HEK293 (cell line): ENCODE measurements around the gene OSBPL10.

Source experiments
- CTCF ChIA-PET: fragments of 350-600 bp; formaldehyde crosslinking; extraction: SDS; loops from one replicate; lab custom pipeline; 2021; ENCODE audit warnings: antibody characterized with exemption; lab: Yijun Ruan, JAX
- POLR2A ChIA-PET: fragments of 300-600 bp; formaldehyde crosslinking; extraction: SDS; loops from one replicate; lab custom pipeline; 2020; ENCODE audit warnings: antibody characterized with exemption, inconsistent platforms; lab: Yijun Ruan, JAX
- H3K27ac ChIP-seq: fragments of 200-500 bp; sonication (Bioruptor generic); 2 replicates; pipeline ENCODE4 v1.5.1; 2014; ENCODE audit warnings: low read depth, low read length, control low read depth, inconsistent platforms; ENCODE audit errors: extremely low read depth
- H3K36me3 ChIP-seq, 2 experiments: fragments of 200-500 bp in 1 of 2; sonication (Bioruptor generic) in 1 of 2; 1 replicate in 1 of 2; 2 replicates in 1 of 2; pipeline ENCODE4 v1.5.1; 2014 to 2017; ENCODE audit warnings: inconsistent platforms in 2 of 2, low read length in 2 of 2; ENCODE audit not compliant: control insufficient read depth in 2 of 2, insufficient read depth in 1 of 2
- H3K4me1 ChIP-seq: fragments of 200-500 bp; sonication (Bioruptor generic); 2 replicates; pipeline ENCODE4 v1.5.1; 2014; ENCODE audit warnings: mild to moderate bottlenecking, low read length, inconsistent platforms; ENCODE audit not compliant: control insufficient read depth, insufficient read depth
- H3K4me3 ChIP-seq: 2 replicates; pipeline ENCODE4 v1.5.1; 2011; ENCODE audit warnings: low read depth, mild to moderate bottlenecking, control low read depth, low read length, moderate library complexity
- H3K9me3 ChIP-seq: fragments of 200-500 bp; sonication (Bioruptor generic); 2 replicates; pipeline ENCODE4 v1.5.1; 2014; ENCODE audit warnings: low read depth, low read length, inconsistent platforms; ENCODE audit not compliant: control insufficient read depth, insufficient read depth
- BCL6B ChIP-seq: fragments of 450-650 bp; formaldehyde crosslinking; IDR thresholded peaks from 2 replicates; pipeline ENCODE4 v1.5.1; 2017; ENCODE audit warnings: missing biosample characterization, missing genetic modification characterization
- INSM2 ChIP-seq: fragments of 450-650 bp; formaldehyde crosslinking; IDR thresholded peaks from 2 replicates; pipeline ENCODE4 v1.5.1; 2016; ENCODE audit warnings: missing biosample characterization, missing genetic modification characterization
- KLF7 ChIP-seq: fragments of 450-650 bp; formaldehyde crosslinking; IDR thresholded peaks from 2 replicates; pipeline ENCODE4 v1.5.1; 2016; ENCODE audit warnings: missing biosample characterization, missing genetic modification characterization, borderline replicate concordance
- PRDM6 ChIP-seq: fragments of 450-650 bp; formaldehyde crosslinking; IDR thresholded peaks from 2 replicates; pipeline ENCODE4 v1.5.1; 2017; ENCODE audit warnings: missing biosample characterization, missing genetic modification characterization
- REST ChIP-seq: fragments of 450-650 bp; formaldehyde crosslinking; IDR thresholded peaks from 2 replicates; pipeline ENCODE4 v1.5.1; 2016; ENCODE audit warnings: missing biosample characterization, missing genetic modification characterization
- SCRT1 ChIP-seq: fragments of 450-650 bp; formaldehyde crosslinking; IDR thresholded peaks from 2 replicates; pipeline ENCODE4 v1.5.1; 2016; ENCODE audit warnings: missing biosample characterization, missing genetic modification characterization, borderline replicate concordance
- TRIM28 ChIP-seq: IDR thresholded peaks from 2 replicates; pipeline ENCODE4 v1.6.1; 2011; ENCODE audit warnings: low read length, control low read depth, borderline replicate concordance
- ZBTB17 ChIP-seq: fragments of 450-650 bp; formaldehyde crosslinking; IDR thresholded peaks from 2 replicates; pipeline ENCODE4 v1.5.1; 2016; ENCODE audit warnings: missing biosample characterization, missing genetic modification characterization
- ZNF114 ChIP-seq: fragments of 450-650 bp; formaldehyde crosslinking; IDR thresholded peaks from 2 replicates; pipeline ENCODE4 v1.5.0; 2017; ENCODE audit warnings: missing biosample characterization, missing genetic modification characterization
- ZNF132 ChIP-seq: fragments of 450-650 bp; formaldehyde crosslinking; IDR thresholded peaks from 2 replicates; pipeline ENCODE4 v1.5.1; 2017; ENCODE audit warnings: missing biosample characterization, missing genetic modification characterization, borderline replicate concordance
- ZNF214 ChIP-seq: fragments of 450-650 bp; formaldehyde crosslinking; IDR thresholded peaks from 2 replicates; pipeline ENCODE4 v1.5.1; 2017; ENCODE audit warnings: missing biosample characterization, mild to moderate bottlenecking, missing genetic modification characterization, borderline replicate concordance
- ZNF23 ChIP-seq: fragments of 450-650 bp; formaldehyde crosslinking; IDR thresholded peaks from 2 replicates; pipeline ENCODE4 v1.5.1; 2016; ENCODE audit warnings: missing biosample characterization, missing genetic modification characterization, borderline replicate concordance
- ZNF335 ChIP-seq: fragments of 450-650 bp; formaldehyde crosslinking; conservative IDR thresholded peaks from 2 replicates; pipeline ENCODE4 v1.5.1; 2016; ENCODE audit warnings: missing biosample characterization, missing genetic modification characterization
- ZNF416 ChIP-seq: fragments of 450-650 bp; formaldehyde crosslinking; IDR thresholded peaks from 2 replicates; pipeline ENCODE4 v1.5.1; 2016; ENCODE audit warnings: missing biosample characterization, missing genetic modification characterization
- ZNF521 ChIP-seq: fragments of 450-650 bp; formaldehyde crosslinking; IDR thresholded peaks from 2 replicates; pipeline ENCODE4 v1.5.1; 2017; ENCODE audit warnings: missing biosample characterization, mild to moderate bottlenecking, missing genetic modification characterization
- ZNF530 ChIP-seq: fragments of 450-650 bp; formaldehyde crosslinking; IDR thresholded peaks from 2 replicates; pipeline ENCODE4 v1.5.1; 2016; ENCODE audit warnings: low read depth, missing biosample characterization, missing genetic modification characterization
- ZNF596 ChIP-seq: fragments of 450-650 bp; IDR thresholded peaks from 2 replicates; pipeline ENCODE4 v1.5.0; 2018; ENCODE audit warnings: missing biosample characterization, mild to moderate bottlenecking, missing genetic modification characterization, moderate library complexity
- ZNF629 ChIP-seq: fragments of 450-650 bp; formaldehyde crosslinking; IDR thresholded peaks from 2 replicates; pipeline ENCODE4 v1.5.1; 2017; ENCODE audit warnings: missing biosample characterization, missing genetic modification characterization
- ZNF670 ChIP-seq: fragments of 450-650 bp; formaldehyde crosslinking; IDR thresholded peaks from 2 replicates; pipeline ENCODE4 v1.5.1; 2016; ENCODE audit warnings: missing biosample characterization, missing genetic modification characterization, low read depth
- ZNF677 ChIP-seq: fragments of 450-650 bp; IDR thresholded peaks from 2 replicates; pipeline ENCODE4 v1.5.0; 2018; ENCODE audit warnings: missing biosample characterization, mild to moderate bottlenecking, missing genetic modification characterization, moderate library complexity
- ZNF76 ChIP-seq: fragments of 450-650 bp; formaldehyde crosslinking; IDR thresholded peaks from 2 replicates; pipeline ENCODE4; 2016; ENCODE audit warnings: low read depth, missing biosample characterization, missing genetic modification characterization, borderline replicate concordance
- TF ChIP-seq, protein P1 (sequence below): fragments of 450-650 bp; formaldehyde crosslinking; IDR thresholded peaks from 2 replicates; pipeline ENCODE4 v1.5.0; 2017; ENCODE audit warnings: missing biosample characterization, missing genetic modification characterization, borderline replicate concordance
- TF ChIP-seq, protein P2 (sequence below): fragments of 450-650 bp; formaldehyde crosslinking; IDR thresholded peaks from 2 replicates; pipeline ENCODE4 v1.5.1; 2016; ENCODE audit warnings: missing biosample characterization, missing genetic modification characterization

Gene OSBPL10

DNA sequence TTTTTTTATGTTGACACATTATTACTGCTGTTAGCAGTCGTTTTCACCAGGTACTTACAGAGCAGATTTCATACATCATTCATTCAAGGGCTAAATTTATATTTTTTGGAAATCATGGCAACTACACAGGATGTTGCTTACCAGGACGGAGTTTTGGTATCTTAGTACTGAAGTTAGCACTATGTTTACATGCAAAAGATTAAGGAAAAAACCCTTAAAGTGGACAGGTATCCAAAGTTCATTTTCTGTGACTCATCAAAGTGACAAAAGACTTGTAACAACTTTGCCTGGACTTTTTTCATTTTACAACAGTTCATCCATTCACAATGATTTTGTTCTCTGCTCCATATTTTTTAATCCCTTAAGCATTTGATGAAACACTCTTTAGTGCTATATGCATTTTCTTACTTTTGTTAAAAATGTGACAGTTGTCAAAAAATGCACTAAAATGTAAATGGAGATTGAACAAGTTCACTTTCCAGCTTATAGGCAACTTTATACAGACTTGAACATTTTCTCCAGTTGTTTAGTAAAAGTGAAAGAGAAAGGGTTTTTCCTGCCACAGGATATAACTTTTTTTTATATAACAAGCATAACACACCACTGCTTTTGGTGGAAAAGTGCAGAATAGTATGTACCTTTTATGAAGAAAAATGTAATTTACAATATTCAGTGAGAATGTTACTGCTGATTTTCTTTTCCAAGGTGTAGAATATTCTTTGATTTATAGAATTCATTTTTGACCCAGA lies 344.2 kb downstream of the OSBPL10 start:
- H3K9me3 ChIP-seq = no peaks in the 10 kb centered on the region
- TF ChIP-seq ZNF214 (tag by site-specific recombination) = no peak
- TF ChIP-seq ZBTB17 (tag by site-specific recombination) = no peak
- TF ChIP-seq ZNF335 = no peak
- TF ChIP-seq ZNF670 (tag by site-specific recombination) = no peak
- no peak for TF ChIP-seq ZNF132
- TF ChIP-seq ZNF596 (tag by site-specific recombination) = no peak
- no peak for TF ChIP-seq ZNF677 (tag by site-specific recombination)
- no peak for TF ChIP-seq ZNF629 (tag by site-specific recombination)
- TF ChIP-seq ZNF521 (tag by site-specific recombination) = no peak
- no peak for TF ChIP-seq TRIM28
- no peak for TF ChIP-seq SCRT1 (tag by site-specific recombination)
- TF ChIP-seq KLF7 = no peak
- TF ChIP-seq BCL6B (tag by site-specific recombination) = no peak
- no peak for TF ChIP-seq ZNF416 (tag by site-specific recombination)
- POLR2A ChIA-PET = no interaction called here
- no peaks in the 10 kb centered on the region for H3K4me1 ChIP-seq
- no peak overlapping the region for H3K27ac ChIP-seq
- H3K36me3 ChIP-seq = peaks cover 0 to 27% of the 10 kb centered on the region in 2 experiments; a peak in 1 of 3 replicates
- CTCF ChIA-PET = interaction anchor here (0.7 kb wide), 1 partner anchor 709 kb away, joined by 4 read pairs; no protein-coding TSS in a partner anchor
- H3K4me3 ChIP-seq = no peak overlapping the region

GRCh38 chr3:31636049-31636448 lies 345.0 kb downstream of the OSBPL10 start:
- H3K27ac ChIP-seq = no peak overlapping the region
- no peaks in the 10 kb centered on the region for H3K4me1 ChIP-seq
- ChIA-PET CTCF (no interaction called here), POLR2A (no interaction called here)
- H3K4me3 ChIP-seq = no peak overlapping the region
- no peaks in the 10 kb centered on the region for H3K9me3 ChIP-seq
- peaks cover 0 to 30% of the 10 kb centered on the region in 2 experiments; a peak in 1 of 3 replicates for H3K36me3 ChIP-seq
- TF ChIP-seq REST (no peak), ZNF23 (tag by site-specific recombination) (no peak), ZNF76 (tag by site-specific recombination) (no peak), INSM2 (tag by site-specific recombination) (no peak), ZNF530 (no peak), ZNF114 (tag by site-specific recombination) (no peak), PRDM6 (tag by site-specific recombination) (no peak)
- TF ChIP-seq, protein P1, sequence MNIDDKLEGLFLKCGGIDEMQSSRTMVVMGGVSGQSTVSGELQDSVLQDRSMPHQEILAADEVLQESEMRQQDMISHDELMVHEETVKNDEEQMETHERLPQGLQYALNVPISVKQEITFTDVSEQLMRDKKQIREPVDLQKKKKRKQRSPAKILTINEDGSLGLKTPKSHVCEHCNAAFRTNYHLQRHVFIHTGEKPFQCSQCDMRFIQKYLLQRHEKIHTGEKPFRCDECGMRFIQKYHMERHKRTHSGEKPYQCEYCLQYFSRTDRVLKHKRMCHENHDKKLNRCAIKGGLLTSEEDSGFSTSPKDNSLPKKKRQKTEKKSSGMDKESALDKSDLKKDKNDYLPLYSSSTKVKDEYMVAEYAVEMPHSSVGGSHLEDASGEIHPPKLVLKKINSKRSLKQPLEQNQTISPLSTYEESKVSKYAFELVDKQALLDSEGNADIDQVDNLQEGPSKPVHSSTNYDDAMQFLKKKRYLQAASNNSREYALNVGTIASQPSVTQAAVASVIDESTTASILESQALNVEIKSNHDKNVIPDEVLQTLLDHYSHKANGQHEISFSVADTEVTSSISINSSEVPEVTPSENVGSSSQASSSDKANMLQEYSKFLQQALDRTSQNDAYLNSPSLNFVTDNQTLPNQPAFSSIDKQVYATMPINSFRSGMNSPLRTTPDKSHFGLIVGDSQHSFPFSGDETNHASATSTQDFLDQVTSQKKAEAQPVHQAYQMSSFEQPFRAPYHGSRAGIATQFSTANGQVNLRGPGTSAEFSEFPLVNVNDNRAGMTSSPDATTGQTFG (tag by site-specific recombination) = no peak
- TF ChIP-seq, protein P2, sequence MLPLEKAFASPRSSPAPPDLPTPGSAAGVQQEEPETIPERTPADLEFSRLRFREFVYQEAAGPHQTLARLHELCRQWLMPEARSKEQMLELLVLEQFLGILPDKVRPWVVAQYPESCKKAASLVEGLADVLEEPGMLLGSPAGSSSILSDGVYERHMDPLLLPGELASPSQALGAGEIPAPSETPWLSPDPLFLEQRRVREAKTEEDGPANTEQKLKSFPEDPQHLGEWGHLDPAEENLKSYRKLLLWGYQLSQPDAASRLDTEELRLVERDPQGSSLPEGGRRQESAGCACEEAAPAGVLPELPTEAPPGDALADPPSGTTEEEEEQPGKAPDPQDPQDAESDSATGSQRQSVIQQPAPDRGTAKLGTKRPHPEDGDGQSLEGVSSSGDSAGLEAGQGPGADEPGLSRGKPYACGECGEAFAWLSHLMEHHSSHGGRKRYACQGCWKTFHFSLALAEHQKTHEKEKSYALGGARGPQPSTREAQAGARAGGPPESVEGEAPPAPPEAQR (tag by site-specific recombination) = no peak
